HFFc6 (cell line): ENCODE data around the gene CAB39. TPM values are rescaled to one million over a fixed set of nuclear protein-coding genes. Genes with fewer than 3 reads are reported as not detected.

Experiments used
- DNase-seq: peaks from one replicate; pipeline ENCODE4 v3.0.0-alpha.2; 2018
- H3K27ac Mint-ChIP-seq: 2 replicates; pipeline ENCODE4 v1.8.0; 2020; ENCODE audit warnings: mild to moderate bottlenecking, mixed read lengths
- H3K27me3 Mint-ChIP-seq: 2 replicates; pipeline ENCODE4 v1.8.0; 2021; ENCODE audit warnings: mild to moderate bottlenecking, moderate library complexity, mixed read lengths; ENCODE audit not compliant: insufficient read depth
- H3K36me3 Mint-ChIP-seq: 2 replicates; pipeline ENCODE4 v1.8.0; 2021; ENCODE audit warnings: low read depth, mixed read lengths
- H3K4me1 Mint-ChIP-seq: 2 replicates; pipeline ENCODE4 v1.8.0; 2020; ENCODE audit warnings: low read depth, mixed read lengths
- H3K4me3 Mint-ChIP-seq: 2 replicates; pipeline ENCODE4 v1.8.0; 2020; ENCODE audit warnings: mild to moderate bottlenecking, moderate library complexity, mixed read lengths
- H3K9me3 Mint-ChIP-seq: 2 replicates; pipeline ENCODE4 v1.8.0; 2020; ENCODE audit warnings: mild to moderate bottlenecking, mixed read lengths
- CTCF ChIP-seq: fragments of 200-600 bp; sonication (generic); IDR thresholded peaks from 2 replicates; pipeline ENCODE4 v1.5.0; 2021; ENCODE audit warnings: antibody characterized with exemption, mild to moderate bottlenecking
- total RNA-seq, 6 experiments: library from RNA; stranded (reverse); fragmentation: NEBNext Ultra II Directional; extraction: Animal tissue kit (Norgen Biotek cat#: 25700); gene quantifications; 2 replicates in 1 of 6; 3 replicates in 5 of 6; pipeline ENCODE4 v1.2.3, GENCODE V29; 2021

CAB39 gene
- total RNA-seq, 6 experiments from 2014 or later, result 50.5 to 60.5 (median 55.4) TPM

- Mint-ChIP-seq H3K27ac (no peak overlapping the region), H3K4me3 (no peak overlapping the region), H3K9me3 (no peaks in the 10 kb centered on the region), H3K4me1 (peaks cover 6% of the 10 kb centered on the region), H3K27me3 (no peaks in the 10 kb centered on the region), H3K36me3 (peaks cover 27% of the 10 kb centered on the region)
- TF ChIP-seq CTCF, result no peak
- DNase-seq, result no peak
Measured at GRCh38 chr2:230816735-230817134, 104.1 kb downstream of the CAB39 start.

- no peak overlapping the region for H3K4me3 Mint-ChIP-seq
- H3K4me1 Mint-ChIP-seq, result peaks cover 3% of the 10 kb centered on the region
- no peaks in the 10 kb centered on the region for H3K9me3 Mint-ChIP-seq
- no peak for TF ChIP-seq CTCF
- H3K27me3 Mint-ChIP-seq, result peaks cover 4% of the 10 kb centered on the region
- peaks cover 20% of the 10 kb centered on the region for H3K36me3 Mint-ChIP-seq
- no peak overlapping the region for H3K27ac Mint-ChIP-seq
- DNase-seq, result no peak
Measured at GRCh38 chr2:230819433-230819832, 106.8 kb downstream of the CAB39 start.

GRCh38 chr2:230821261-230821990 is 108.8 kb downstream of the CAB39 start:
- Mint-ChIP-seq H3K27ac (no peak overlapping the region), H3K4me1 (peaks cover 7% of the 10 kb centered on the region), H3K9me3 (no peaks in the 10 kb centered on the region), H3K27me3 (peaks cover 14% of the 10 kb centered on the region), H3K4me3 (no peak overlapping the region), H3K36me3 (peaks cover 20% of the 10 kb centered on the region)
- no peak for TF ChIP-seq CTCF
- no peak for DNase-seq

GRCh38 chr2:230821991-230822520 is 109.4 kb downstream of the CAB39 start:
- no peak for TF ChIP-seq CTCF
- Mint-ChIP-seq H3K4me3 (no peak overlapping the region), H3K27me3 (peaks cover 16% of the 10 kb centered on the region), H3K4me1 (peaks cover 7% of the 10 kb centered on the region), H3K27ac (no peak overlapping the region), H3K9me3 (no peaks in the 10 kb centered on the region), H3K36me3 (peaks cover 20% of the 10 kb centered on the region)
- DNase-seq, result no peak

- Mint-ChIP-seq H3K9me3 (no peaks in the 10 kb centered on the region), H3K4me1 (peaks cover 7% of the 10 kb centered on the region), H3K27ac (no peak overlapping the region), H3K27me3 (peaks cover 16% of the 10 kb centered on the region), H3K36me3 (peaks cover 12% of the 10 kb centered on the region), H3K4me3 (no peak overlapping the region)
- no peak for DNase-seq
- TF ChIP-seq CTCF, result no peak
Measured at GRCh38 chr2:230823264-230823964, 110.8 kb downstream of the CAB39 start.
